Suprapubic skin (tissue), 4 donors: Measurements from ENCODE around the gene HECW1. TPM values are rescaled to one million over a fixed set of nuclear protein-coding genes. Genes with fewer than 3 reads are reported as not detected.

Source experiments
- DNase-seq, 2 donors: peaks; one replicate each; pipeline ENCODE4 v3.0.0-alpha.2; 2019; ENCODE audit warnings: low spot score in 2 of 2
- H3K27ac ChIP-seq: fragments of 200-600 bp; sonication (generic); one replicate; pipeline ENCODE4 v1.5.1; 2019
- H3K27me3 ChIP-seq: fragments of 200-600 bp; sonication (generic); one replicate; pipeline ENCODE4 v1.5.1; 2019
- H3K36me3 ChIP-seq: fragments of 200-600 bp; sonication (generic); one replicate; pipeline ENCODE4 v1.5.1; 2019
- H3K4me1 ChIP-seq: fragments of 200-600 bp; sonication (generic); one replicate; pipeline ENCODE4 v1.5.1; 2019
- H3K4me3 ChIP-seq: fragments of 200-600 bp; sonication (generic); one replicate; pipeline ENCODE4 v1.5.1; 2019; ENCODE audit warnings: mild to moderate bottlenecking
- H3K9me3 ChIP-seq: fragments of 200-600 bp; sonication (generic); one replicate; pipeline ENCODE4 v1.5.1; 2019
- EP300 ChIP-seq: sonication (generic); formaldehyde crosslinking; IDR thresholded peaks from one replicate; pipeline ENCODE4 v1.6.1; 2017; ENCODE audit warnings: antibody characterized with exemption
- POLR2A ChIP-seq, 2 donors: fragments of 450-650 bp; IDR thresholded peaks; one replicate each; pipeline ENCODE4 v1.6.1; 2017; ENCODE audit warnings: antibody characterized with exemption in 2 of 2, mild to moderate bottlenecking in 2 of 2, moderate library complexity in 2 of 2
- POLR2AphosphoS5 ChIP-seq, 3 donors: sonication (generic); formaldehyde crosslinking; IDR thresholded peaks; one replicate each; pipeline ENCODE4 v1.6.1; 2017; ENCODE audit warnings: antibody characterized with exemption in 3 of 3
- WGBS: methylation state at CpG from one replicate; pipeline ENCODE4 v1.1.5; 2018; 5-methylcytosine and 5-hydroxymethylcytosine counted together
- total RNA-seq, 4 donors: library from RNA; depleted of rRNA; stranded (reverse); fragments of >200 nt; gene quantifications; one replicate each; pipeline ENCODE4 v1.1.0, GENCODE V29; 2016
- TF ChIP-seq, protein P1 (sequence below), 2 donors: fragments of 200-600 bp in 1 of 2; fragments of 450-650 bp in 1 of 2; sonication (generic) in 1 of 2; IDR thresholded peaks; one replicate each; pipeline ENCODE4 v1.5.1; 2016 to 2019; ENCODE audit warnings: antibody characterized with exemption in 2 of 2, mild to moderate bottlenecking in 1 of 2, moderate library complexity in 1 of 2

HECW1 gene
- total RNA-seq, 4 donors from 2014 or later: 0.17 to 0.73 (median 0.32) TPM; not detected in 1

DNA sequence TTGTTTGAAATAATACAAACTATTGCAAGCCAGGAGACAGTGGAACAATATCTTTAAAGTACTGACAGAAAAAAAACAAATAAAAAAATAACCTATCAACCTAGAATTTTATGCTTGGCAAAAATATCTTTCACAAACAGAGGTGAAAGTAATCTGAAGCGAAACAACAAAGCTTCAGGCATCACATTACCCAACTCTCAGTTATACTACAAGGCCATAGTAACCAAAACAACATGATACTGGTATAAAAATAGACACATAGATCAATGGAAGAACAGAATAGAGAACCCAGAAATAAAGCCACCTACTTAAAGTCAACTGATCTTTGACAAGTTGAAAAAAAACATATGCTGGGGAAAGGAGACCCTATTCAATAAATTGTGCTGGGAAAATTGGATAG, 26.5 kb upstream of the HECW1 start:
- DNase-seq: no peak
- 91% methylated on average over 1 of the region's 1 CpG for WGBS
- H3K4me3 ChIP-seq: no peak overlapping the region
- no peaks in the 10 kb centered on the region for H3K9me3 ChIP-seq
- H3K4me1 ChIP-seq: no peaks in the 10 kb centered on the region
- peaks cover 8% of the 10 kb centered on the region for H3K27me3 ChIP-seq
- TF ChIP-seq, protein P1, sequence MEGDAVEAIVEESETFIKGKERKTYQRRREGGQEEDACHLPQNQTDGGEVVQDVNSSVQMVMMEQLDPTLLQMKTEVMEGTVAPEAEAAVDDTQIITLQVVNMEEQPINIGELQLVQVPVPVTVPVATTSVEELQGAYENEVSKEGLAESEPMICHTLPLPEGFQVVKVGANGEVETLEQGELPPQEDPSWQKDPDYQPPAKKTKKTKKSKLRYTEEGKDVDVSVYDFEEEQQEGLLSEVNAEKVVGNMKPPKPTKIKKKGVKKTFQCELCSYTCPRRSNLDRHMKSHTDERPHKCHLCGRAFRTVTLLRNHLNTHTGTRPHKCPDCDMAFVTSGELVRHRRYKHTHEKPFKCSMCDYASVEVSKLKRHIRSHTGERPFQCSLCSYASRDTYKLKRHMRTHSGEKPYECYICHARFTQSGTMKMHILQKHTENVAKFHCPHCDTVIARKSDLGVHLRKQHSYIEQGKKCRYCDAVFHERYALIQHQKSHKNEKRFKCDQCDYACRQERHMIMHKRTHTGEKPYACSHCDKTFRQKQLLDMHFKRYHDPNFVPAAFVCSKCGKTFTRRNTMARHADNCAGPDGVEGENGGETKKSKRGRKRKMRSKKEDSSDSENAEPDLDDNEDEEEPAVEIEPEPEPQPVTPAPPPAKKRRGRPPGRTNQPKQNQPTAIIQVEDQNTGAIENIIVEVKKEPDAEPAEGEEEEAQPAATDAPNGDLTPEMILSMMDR (IDR thresholded peaks at IDR 0.05): no peak
- TF ChIP-seq POLR2AphosphoS5 (IDR thresholded peaks at IDR 0.05): no peak
- TF ChIP-seq POLR2A (IDR thresholded peaks at IDR 0.05): no peak
- TF ChIP-seq EP300: no peak
- no peak overlapping the region for H3K27ac ChIP-seq
- no peaks in the 10 kb centered on the region for H3K36me3 ChIP-seq

DNA sequence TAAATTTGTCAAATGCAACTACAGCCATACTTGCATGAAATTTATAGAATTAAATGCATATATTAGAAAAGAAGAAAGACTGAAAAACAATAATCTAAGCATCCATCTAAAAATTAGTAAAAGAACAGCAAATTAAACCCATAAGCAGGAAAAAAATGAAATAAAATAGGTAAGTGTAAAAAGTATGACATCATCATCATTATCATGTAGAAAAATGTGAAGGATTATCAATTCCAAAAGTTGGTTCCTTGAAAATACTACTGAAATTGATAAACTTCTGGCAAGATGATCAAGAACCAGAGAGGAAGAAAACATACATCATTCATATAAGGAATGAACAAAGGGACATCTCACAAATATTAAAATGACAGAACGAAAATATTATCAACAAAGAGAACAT, 19.6 kb upstream of the HECW1 start:
- no peak for DNase-seq
- no peak overlapping the region for H3K27ac ChIP-seq
- no peaks in the 10 kb centered on the region for H3K9me3 ChIP-seq
- H3K4me3 ChIP-seq: no peak overlapping the region
- H3K27me3 ChIP-seq: peaks cover 5% of the 10 kb centered on the region
- H3K36me3 ChIP-seq: no peaks in the 10 kb centered on the region
- WGBS: 76% methylated on average over 1 of the region's 1 CpG
- H3K4me1 ChIP-seq: no peaks in the 10 kb centered on the region
- TF ChIP-seq POLR2A (IDR thresholded peaks at IDR 0.05): no peak

DNA sequence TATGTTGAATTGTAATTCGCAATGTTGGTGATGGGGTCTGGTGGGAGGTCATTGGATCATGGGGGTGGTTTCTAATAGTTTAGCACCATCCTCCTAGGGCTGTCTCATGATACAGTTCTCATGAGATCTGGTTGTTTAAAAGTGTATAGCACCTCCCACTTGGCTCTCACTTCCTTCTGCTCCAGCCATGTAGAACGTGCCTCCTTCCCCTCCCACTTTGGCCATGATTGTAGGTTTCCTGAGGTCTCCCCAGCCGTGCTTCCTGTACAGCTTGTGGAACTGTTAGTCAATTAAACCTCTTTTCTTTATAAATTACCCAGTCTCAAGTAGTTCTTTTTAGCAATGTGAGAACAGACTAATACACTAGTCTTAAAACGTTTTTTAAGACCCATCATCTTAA, 15.6 kb upstream of the HECW1 start:
- TF ChIP-seq, protein P1 (IDR thresholded peaks at IDR 0.05): no peak
- TF ChIP-seq EP300 (no peak), POLR2AphosphoS5 (IDR thresholded peaks at IDR 0.05) (no peak), POLR2A (IDR thresholded peaks at IDR 0.05) (no peak)
- no peak overlapping the region for H3K4me3 ChIP-seq
- no peak for DNase-seq
- WGBS: 64% methylated on average over 4 of the region's 4 CpGs
- no peaks in the 10 kb centered on the region for H3K4me1 ChIP-seq
- no peaks in the 10 kb centered on the region for H3K27me3 ChIP-seq
- H3K27ac ChIP-seq: no peak overlapping the region
- no peaks in the 10 kb centered on the region for H3K36me3 ChIP-seq
- no peaks in the 10 kb centered on the region for H3K9me3 ChIP-seq

DNA sequence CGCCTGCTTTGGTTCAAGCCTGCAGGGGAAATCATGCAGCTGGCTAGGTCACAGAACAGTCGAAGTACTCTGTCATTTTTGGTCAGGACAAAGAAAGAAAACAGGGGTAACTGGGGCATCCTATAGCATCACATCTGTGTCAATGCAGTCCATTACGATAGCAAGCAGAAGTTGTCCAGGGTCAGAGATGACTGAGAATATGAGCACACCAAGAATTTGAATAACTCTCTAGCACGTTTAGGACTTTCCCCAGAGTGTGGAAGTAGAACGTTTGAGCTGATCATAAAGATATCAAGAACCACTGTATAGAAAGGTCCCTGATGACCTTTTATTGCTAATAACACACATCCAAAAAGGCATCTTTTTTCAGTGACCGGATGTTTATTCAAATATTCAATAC, 12.7 kb upstream of the HECW1 start:
- TF ChIP-seq EP300 (no peak), POLR2A (IDR thresholded peaks at IDR 0.05) (no peak), POLR2AphosphoS5 (IDR thresholded peaks at IDR 0.05) (no peak)
- TF ChIP-seq, protein P1 (IDR thresholded peaks at IDR 0.05): no peak
- H3K9me3 ChIP-seq: no peaks in the 10 kb centered on the region
- 58% methylated on average over 6 of the region's 6 CpGs for WGBS
- no peak for DNase-seq
- no peaks in the 10 kb centered on the region for H3K36me3 ChIP-seq
- no peak overlapping the region for H3K27ac ChIP-seq
- no peak overlapping the region for H3K4me3 ChIP-seq
- peaks cover 1% of the 10 kb centered on the region for H3K27me3 ChIP-seq
- H3K4me1 ChIP-seq: no peaks in the 10 kb centered on the region

DNA sequence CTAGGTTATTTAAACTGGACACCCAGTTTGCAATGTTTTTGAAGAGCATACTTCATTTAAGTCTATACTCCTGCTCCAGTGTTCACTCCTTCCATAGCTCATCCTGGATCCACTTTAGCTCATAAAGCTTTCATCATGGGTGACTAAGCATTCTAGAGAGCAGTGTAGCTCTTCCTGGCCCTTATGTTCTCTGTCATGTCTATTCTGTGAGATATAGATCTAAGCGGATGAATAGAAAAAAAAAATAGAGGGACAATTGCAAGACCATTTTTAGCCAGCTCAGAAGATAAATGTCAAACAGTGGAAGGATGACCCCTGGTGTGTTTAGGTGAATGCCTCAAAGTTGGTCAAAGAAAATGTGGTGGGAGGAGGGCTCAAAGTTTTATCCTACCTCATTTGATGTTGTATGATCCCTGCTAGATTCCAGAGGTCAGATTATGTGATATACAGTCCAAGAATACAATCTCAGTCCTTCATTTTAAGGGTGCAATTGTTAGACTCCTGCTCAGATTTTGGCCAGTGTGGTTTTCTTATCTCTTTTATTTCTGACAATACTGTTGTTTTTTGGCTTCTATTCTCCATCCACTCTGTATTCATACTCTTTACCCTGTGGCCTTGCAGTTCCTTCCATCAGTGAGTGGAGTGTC, 7.5 kb upstream of the HECW1 start:
- no peaks in the 10 kb centered on the region for H3K36me3 ChIP-seq
- no peaks in the 10 kb centered on the region for H3K9me3 ChIP-seq
- no peaks in the 10 kb centered on the region for H3K4me1 ChIP-seq
- WGBS: 65% methylated on average over 1 of the region's 1 CpG
- H3K4me3 ChIP-seq: no peak overlapping the region
- TF ChIP-seq, protein P1 (IDR thresholded peaks at IDR 0.05): no peak
- no peak for TF ChIP-seq EP300
- no peak for TF ChIP-seq POLR2A (IDR thresholded peaks at IDR 0.05)
- TF ChIP-seq POLR2AphosphoS5 (IDR thresholded peaks at IDR 0.05): no peak
- H3K27me3 ChIP-seq: peaks cover 10% of the 10 kb centered on the region
- DNase-seq: no peak
- H3K27ac ChIP-seq: no peak overlapping the region
